Measurements from ENCODE around the gene GUCA1A.
"Not testable (repeated sequence)": the region's sequence is repeated elsewhere in the genome, so short reads cannot be mapped to it uniquely, and the experiment has no call there.

The GUCA1A gene

DNA sequence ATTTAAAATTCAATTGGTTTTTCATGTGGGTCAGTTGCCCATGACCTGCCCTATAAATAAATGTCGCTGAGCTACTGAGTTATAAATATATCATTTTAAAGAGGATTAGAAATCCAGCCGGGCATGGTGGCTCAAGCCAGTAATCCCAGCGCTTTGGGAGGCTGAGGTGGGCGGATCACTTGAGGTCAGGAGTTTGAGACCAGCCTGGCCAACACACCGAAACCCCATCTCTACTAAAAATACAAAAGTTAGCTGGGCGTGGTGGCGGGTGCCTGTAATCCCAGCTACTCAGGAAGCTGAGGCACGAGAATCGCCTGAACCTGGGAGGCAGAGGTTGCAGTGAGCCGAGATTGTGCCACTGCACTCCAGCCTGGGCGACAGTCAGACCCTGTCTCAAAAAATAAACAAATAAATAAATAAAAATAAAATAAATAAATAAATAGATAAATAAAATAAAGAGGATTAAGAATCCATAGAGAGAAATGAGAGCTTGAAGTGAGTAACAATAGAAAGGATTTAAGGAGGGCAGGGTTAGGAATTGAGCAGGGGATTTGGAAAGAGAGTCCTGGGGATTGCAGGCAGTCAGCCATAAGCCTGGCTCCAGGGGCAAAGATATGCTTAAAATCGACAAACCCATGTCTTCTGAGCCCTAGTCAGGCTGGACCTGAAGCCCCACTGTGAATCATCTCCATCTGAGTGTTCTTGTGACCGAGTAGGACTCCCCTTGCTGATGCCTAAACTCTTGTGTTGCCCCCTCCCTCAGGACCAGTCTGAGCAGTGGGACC is 29.2 kb downstream of the GUCA1A start:
- not testable (repeated sequence) for ATAC-seq
- 0 out of 2 replicates have a peak, but pooled peaks have one; percentile 32 for TF ChIP-seq GLIS3 (CRISPR knock-in tag; IDR thresholded peaks at IDR 0.05)

DNA sequence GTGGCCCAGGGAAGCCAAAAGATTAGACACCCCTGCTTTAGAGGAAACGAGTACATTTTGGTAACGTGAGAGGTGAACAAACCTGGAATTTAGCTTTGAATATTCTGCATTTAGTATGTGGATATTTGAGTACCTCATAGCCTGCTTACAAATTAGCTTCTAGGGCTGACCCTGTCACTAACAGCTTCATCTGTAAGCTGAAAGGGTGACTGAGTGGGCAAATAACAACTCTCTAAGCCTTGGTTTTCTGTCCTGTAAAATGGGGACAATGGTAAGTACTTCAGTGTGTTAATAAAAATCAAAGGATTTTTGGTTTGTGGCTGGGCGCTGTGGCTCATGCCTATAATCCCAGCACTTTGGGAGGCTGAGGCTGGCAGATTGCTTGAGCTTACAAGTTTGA is 30.0 kb downstream of the GUCA1A start:
- ATAC-seq = no peak
- TF ChIP-seq PPARA (CRISPR knock-in tag; IDR thresholded peaks at IDR 0.05; ENCODE audit: borderline replicate concordance) (no peak), OSR1 (CRISPR knock-in tag; IDR thresholded peaks at IDR 0.05) (no peak), ZC3H10 (CRISPR knock-in tag; IDR thresholded peaks at IDR 0.05) (no peak), ZNF565 (CRISPR knock-in tag; conservative IDR thresholded peaks at IDR 0.05; ENCODE audit: low read depth) (no peak), TOX (CRISPR knock-in tag; IDR thresholded peaks at IDR 0.05; ENCODE audit: borderline replicate concordance) (no peak), ISL1 (CRISPR knock-in tag; IDR thresholded peaks at IDR 0.05) (no peak), TCF4 (CRISPR knock-in tag; IDR thresholded peaks at IDR 0.05; ENCODE audit: borderline replicate concordance) (no peak), PATZ1 (CRISPR knock-in tag; IDR thresholded peaks at IDR 0.05; ENCODE audit: borderline replicate concordance) (no peak), ZNF8 (CRISPR knock-in tag; IDR thresholded peaks at IDR 0.05) (no peak), CREB5 (CRISPR knock-in tag; IDR thresholded peaks at IDR 0.05; ENCODE audit: low read depth) (no peak)
- TF ChIP-seq, protein P1, sequence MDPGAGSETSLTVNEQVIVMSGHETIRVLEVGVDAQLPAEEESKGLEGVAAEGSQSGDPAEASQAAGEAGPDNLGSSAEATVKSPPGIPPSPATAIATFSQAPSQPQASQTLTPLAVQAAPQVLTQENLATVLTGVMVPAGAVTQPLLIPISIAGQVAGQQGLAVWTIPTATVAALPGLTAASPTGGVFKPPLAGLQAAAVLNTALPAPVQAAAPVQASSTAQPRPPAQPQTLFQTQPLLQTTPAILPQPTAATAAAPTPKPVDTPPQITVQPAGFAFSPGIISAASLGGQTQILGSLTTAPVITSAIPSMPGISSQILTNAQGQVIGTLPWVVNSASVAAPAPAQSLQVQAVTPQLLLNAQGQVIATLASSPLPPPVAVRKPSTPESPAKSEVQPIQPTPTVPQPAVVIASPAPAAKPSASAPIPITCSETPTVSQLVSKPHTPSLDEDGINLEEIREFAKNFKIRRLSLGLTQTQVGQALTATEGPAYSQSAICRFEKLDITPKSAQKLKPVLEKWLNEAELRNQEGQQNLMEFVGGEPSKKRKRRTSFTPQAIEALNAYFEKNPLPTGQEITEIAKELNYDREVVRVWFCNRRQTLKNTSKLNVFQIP (CRISPR knock-in tag; IDR thresholded peaks at IDR 0.05; ENCODE audit: borderline replicate concordance, low read depth) = no peak

DNA sequence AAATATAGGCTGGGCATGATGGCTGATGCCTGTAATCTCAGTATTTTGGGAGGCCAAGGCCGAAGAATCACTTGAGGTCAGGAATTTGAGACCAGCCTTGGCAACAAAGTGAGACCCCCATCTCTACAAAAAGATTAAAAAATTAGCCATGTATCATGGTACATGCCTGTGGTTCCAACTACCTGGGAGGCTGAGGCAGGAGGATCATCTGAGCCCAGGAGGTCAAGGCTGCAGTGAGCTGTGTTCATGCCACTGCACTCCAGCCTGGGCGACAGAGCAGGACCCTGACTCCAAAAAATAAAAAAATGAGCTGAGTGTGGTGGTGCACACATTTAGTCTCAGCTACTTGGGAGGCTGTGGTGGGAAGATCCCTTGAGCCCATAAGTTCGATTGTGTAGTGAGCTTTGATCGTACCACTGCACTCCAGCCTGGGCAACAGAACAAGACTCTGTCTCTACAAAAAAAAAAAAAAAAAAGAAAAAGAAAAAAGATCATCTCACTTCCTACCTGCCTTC is 31.7 kb downstream of the GUCA1A start:
- ATAC-seq = no peak
- TF ChIP-seq CREB5 (CRISPR knock-in tag; IDR thresholded peaks at IDR 0.05; ENCODE audit: low read depth) (no peak), RARB (CRISPR knock-in tag; IDR thresholded peaks at IDR 0.05) (no peak), CSRNP3 (CRISPR knock-in tag; IDR thresholded peaks at IDR 0.05) (no peak), ARNTL (CRISPR knock-in tag; IDR thresholded peaks at IDR 0.05; ENCODE audit: borderline replicate concordance, low read depth) (no peak), TOX (CRISPR knock-in tag; IDR thresholded peaks at IDR 0.05; ENCODE audit: borderline replicate concordance) (no peak), TCF4 (CRISPR knock-in tag; IDR thresholded peaks at IDR 0.05; ENCODE audit: borderline replicate concordance) (no peak), GLIS3 (CRISPR knock-in tag; IDR thresholded peaks at IDR 0.05) (no peak), ESRRG (CRISPR knock-in tag; IDR thresholded peaks at IDR 0.05) (no peak), ZC3H10 (CRISPR knock-in tag; IDR thresholded peaks at IDR 0.05) (no peak), ZNF565 (CRISPR knock-in tag; conservative IDR thresholded peaks at IDR 0.05; ENCODE audit: low read depth) (no peak), ISL1 (CRISPR knock-in tag; IDR thresholded peaks at IDR 0.05) (no peak), ZNF70 (CRISPR knock-in tag; IDR thresholded peaks at IDR 0.05) (no peak), ZFP3 (CRISPR knock-in tag; IDR thresholded peaks at IDR 0.05) (no peak; the same call in 1 of the 2 replicates), PPARA (CRISPR knock-in tag; IDR thresholded peaks at IDR 0.05; ENCODE audit: borderline replicate concordance) (no peak), TSHZ2 (CRISPR knock-in tag; IDR thresholded peaks at IDR 0.05) (no peak), ZFP30 (CRISPR knock-in tag; IDR thresholded peaks at IDR 0.05) (no peak), PATZ1 (CRISPR knock-in tag; IDR thresholded peaks at IDR 0.05; ENCODE audit: borderline replicate concordance) (no peak), SNAI2 (CRISPR knock-in tag; IDR thresholded peaks at IDR 0.05) (no peak)
- TF ChIP-seq, protein P1 (CRISPR knock-in tag; IDR thresholded peaks at IDR 0.05; ENCODE audit: borderline replicate concordance, low read depth) = no peak

Measured in SK-N-SH treated with all-trans-retinoic acid at 6 μM for 48 hours (cell line).